ENCODE results near the gene LYST.

DNA sequence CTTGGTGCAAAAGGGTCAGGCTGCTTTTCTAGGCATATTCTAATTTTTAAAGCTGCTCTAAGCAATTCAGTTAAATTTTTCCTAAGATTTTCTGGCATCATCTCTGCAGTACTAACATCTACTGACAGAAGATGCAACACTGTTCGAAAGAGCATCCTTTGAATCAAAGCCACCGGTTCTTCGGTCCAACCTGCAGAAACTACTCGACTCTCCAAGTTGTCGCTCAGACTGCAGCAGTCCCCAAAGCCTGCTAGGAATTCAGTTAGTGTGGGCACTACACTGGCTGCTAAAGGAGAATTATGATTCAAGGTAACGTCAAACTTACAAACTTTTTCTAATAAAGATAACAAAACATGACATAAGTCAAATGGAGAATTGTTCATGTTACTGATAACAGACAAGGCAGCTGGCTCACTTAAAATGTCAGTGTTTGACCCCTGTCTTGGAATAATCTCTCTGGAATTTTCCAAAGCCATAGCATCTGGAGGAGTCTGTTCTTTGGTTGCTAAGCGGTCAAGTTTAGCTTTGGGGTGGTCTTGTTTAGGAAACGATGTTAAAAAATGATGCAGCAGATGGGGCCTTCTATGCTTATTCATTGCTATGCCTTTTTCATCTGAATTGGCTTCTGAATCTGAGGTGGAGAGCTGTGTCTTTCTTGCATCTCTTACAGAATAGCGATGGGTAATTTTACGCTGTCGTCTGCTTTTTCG lies 56.9 kb downstream of the LYST start:
- TF ChIP-seq, protein P1, sequence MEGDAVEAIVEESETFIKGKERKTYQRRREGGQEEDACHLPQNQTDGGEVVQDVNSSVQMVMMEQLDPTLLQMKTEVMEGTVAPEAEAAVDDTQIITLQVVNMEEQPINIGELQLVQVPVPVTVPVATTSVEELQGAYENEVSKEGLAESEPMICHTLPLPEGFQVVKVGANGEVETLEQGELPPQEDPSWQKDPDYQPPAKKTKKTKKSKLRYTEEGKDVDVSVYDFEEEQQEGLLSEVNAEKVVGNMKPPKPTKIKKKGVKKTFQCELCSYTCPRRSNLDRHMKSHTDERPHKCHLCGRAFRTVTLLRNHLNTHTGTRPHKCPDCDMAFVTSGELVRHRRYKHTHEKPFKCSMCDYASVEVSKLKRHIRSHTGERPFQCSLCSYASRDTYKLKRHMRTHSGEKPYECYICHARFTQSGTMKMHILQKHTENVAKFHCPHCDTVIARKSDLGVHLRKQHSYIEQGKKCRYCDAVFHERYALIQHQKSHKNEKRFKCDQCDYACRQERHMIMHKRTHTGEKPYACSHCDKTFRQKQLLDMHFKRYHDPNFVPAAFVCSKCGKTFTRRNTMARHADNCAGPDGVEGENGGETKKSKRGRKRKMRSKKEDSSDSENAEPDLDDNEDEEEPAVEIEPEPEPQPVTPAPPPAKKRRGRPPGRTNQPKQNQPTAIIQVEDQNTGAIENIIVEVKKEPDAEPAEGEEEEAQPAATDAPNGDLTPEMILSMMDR (conservative IDR thresholded peaks at IDR 0.05; ENCODE audit: low read length): no peak
- no peak for TF ChIP-seq EZH2phosphoT487 (IDR thresholded peaks at IDR 0.05; ENCODE audit: borderline replicate concordance, low read depth, low read length)

All from OCI-LY7 (cell line).